Panc1 (cell line): ENCODE measurements around the gene RASGRP2.
A peak's percentile ranks its signal among the peaks of the same experiment; 100 is the strongest.

Source experiments
- POLR2AphosphoS5 ChIP-seq: IDR thresholded peaks from 2 replicates; pipeline ENCODE4 v1.6.1; 2012; ENCODE audit warnings: mild to moderate bottlenecking, low read depth, low read length, moderate library complexity
- SIN3A ChIP-seq: IDR thresholded peaks from 2 replicates; pipeline ENCODE4 v1.6.1; 2012; ENCODE audit warnings: low read depth, mild to moderate bottlenecking, low read length, moderate library complexity, borderline replicate concordance; ENCODE audit not compliant: insufficient read depth
- TCF7L2 ChIP-seq: IDR thresholded peaks from 2 replicates; pipeline ENCODE4 v1.6.1; 2011; ENCODE audit warnings: mild to moderate bottlenecking, low read depth, low read length, inconsistent platforms
- TF ChIP-seq, protein P1 (sequence below): fragments of 450-650 bp; IDR thresholded peaks from 2 replicates; pipeline ENCODE4 v1.5.1; 2017; ENCODE audit warnings: mild to moderate bottlenecking
- TF ChIP-seq, protein P2 (sequence below), 2 experiments: IDR thresholded peaks; 2 replicates each; pipeline ENCODE4 v1.6.1; 2011 to 2012; ENCODE audit warnings: low read depth in 2 of 2, control low read depth in 1 of 2, low read length in 1 of 2, mild to moderate bottlenecking in 1 of 2, moderate library complexity in 1 of 2; ENCODE audit not compliant: insufficient read depth in 1 of 2

DNA sequence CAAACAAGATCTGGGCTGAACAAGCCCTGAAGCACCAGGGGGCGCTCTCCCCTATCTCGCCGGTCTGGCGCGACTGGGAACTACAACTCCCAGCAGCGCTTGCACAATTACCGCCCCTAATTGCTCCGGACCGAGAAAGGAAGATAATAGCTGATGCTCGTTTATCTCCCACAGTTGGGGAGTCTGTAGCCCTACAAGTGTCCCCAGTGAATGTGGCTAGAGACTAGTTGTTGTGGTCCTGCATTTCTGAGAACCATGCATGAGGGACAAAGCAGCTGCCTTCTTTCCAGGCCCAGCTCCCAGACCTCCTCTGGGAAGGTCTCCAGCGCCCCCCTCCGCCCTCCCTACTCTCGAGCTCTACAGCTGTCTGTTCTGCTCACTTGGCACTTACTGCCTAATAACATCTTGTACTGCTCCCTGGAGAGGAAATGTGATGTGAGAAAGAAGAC lies 55.4 kb downstream of the RASGRP2 start:
- TF ChIP-seq, protein P1, sequence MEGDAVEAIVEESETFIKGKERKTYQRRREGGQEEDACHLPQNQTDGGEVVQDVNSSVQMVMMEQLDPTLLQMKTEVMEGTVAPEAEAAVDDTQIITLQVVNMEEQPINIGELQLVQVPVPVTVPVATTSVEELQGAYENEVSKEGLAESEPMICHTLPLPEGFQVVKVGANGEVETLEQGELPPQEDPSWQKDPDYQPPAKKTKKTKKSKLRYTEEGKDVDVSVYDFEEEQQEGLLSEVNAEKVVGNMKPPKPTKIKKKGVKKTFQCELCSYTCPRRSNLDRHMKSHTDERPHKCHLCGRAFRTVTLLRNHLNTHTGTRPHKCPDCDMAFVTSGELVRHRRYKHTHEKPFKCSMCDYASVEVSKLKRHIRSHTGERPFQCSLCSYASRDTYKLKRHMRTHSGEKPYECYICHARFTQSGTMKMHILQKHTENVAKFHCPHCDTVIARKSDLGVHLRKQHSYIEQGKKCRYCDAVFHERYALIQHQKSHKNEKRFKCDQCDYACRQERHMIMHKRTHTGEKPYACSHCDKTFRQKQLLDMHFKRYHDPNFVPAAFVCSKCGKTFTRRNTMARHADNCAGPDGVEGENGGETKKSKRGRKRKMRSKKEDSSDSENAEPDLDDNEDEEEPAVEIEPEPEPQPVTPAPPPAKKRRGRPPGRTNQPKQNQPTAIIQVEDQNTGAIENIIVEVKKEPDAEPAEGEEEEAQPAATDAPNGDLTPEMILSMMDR: peak; percentile 99
- no peak for TF ChIP-seq POLR2AphosphoS5
- TF ChIP-seq, protein P2, sequence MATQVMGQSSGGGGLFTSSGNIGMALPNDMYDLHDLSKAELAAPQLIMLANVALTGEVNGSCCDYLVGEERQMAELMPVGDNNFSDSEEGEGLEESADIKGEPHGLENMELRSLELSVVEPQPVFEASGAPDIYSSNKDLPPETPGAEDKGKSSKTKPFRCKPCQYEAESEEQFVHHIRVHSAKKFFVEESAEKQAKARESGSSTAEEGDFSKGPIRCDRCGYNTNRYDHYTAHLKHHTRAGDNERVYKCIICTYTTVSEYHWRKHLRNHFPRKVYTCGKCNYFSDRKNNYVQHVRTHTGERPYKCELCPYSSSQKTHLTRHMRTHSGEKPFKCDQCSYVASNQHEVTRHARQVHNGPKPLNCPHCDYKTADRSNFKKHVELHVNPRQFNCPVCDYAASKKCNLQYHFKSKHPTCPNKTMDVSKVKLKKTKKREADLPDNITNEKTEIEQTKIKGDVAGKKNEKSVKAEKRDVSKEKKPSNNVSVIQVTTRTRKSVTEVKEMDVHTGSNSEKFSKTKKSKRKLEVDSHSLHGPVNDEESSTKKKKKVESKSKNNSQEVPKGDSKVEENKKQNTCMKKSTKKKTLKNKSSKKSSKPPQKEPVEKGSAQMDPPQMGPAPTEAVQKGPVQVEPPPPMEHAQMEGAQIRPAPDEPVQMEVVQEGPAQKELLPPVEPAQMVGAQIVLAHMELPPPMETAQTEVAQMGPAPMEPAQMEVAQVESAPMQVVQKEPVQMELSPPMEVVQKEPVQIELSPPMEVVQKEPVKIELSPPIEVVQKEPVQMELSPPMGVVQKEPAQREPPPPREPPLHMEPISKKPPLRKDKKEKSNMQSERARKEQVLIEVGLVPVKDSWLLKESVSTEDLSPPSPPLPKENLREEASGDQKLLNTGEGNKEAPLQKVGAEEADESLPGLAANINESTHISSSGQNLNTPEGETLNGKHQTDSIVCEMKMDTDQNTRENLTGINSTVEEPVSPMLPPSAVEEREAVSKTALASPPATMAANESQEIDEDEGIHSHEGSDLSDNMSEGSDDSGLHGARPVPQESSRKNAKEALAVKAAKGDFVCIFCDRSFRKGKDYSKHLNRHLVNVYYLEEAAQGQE (IDR thresholded peaks at IDR 0.05; ENCODE audit: insufficient read depth in 1 of 2, low read depth in 2 of 2, low read length in 1 of 2): no peak
- no peak for TF ChIP-seq TCF7L2
- TF ChIP-seq SIN3A: no peak
